Measurements from ENCODE around the gene TUBB3. TPM values are rescaled to one million over a fixed set of nuclear protein-coding genes. Genes with fewer than 3 reads are reported as not detected.
"Not testable (repeated sequence)": the region's sequence is repeated elsewhere in the genome, so short reads cannot be mapped to it uniquely, and the experiment has no call there.

Gene TUBB3
- total RNA-seq (ENCODE audit: low replicate concordance): 62.0 and 91.4 TPM in 2 replicates
- long read RNA-seq, transcript TUBB3-201 (4 exons, 1,769 nt): major isoform, 58 of 61 reads
- long read RNA-seq, partial matches to known transcripts: 0 of 61 reads
- long read RNA-seq, other reads (novel, unspliced or antisense): 1 of 61 reads

DNA sequence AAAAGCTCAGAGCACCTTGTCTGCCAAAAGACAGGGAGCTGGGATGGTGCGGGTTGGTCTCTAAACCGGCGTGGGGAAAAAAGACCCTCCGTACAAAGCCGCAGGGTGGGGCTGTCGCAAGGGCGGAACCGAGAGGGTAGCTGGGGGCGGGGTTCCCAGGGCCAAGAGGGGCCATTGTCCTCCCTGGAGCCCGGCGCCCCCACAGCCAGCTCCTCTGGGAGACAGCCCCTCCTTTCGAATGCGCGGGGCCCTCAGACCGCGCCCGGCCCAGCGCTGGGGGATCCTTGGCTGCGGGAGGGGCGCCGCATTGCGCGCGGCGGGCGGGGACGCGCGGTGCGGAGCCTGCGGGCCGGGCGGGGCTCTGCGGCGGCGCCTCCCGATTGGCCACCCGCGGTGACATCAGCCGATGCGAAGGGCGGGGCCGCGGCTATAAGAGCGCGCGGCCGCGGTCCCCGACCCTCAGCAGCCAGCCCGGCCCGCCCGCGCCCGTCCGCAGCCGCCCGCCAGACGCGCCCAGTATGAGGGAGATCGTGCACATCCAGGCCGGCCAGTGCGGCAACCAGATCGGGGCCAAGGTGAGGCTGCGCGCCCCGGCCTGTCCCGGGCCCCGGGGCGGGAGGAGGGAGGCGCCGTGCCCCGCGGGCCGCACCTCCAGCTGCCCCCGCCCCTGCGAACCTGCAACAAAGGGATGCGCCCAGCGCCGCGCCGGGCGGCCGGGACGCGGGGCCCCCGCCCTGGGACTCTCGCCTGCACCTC, at the start of gene TUBB3:
Gene TUBB3 (plus strand): TSS at position 459 of the 756 bp plus-strand sequence. CDS start 60 bp downstream, at position 519.
- TF ChIP-seq, protein P1, sequence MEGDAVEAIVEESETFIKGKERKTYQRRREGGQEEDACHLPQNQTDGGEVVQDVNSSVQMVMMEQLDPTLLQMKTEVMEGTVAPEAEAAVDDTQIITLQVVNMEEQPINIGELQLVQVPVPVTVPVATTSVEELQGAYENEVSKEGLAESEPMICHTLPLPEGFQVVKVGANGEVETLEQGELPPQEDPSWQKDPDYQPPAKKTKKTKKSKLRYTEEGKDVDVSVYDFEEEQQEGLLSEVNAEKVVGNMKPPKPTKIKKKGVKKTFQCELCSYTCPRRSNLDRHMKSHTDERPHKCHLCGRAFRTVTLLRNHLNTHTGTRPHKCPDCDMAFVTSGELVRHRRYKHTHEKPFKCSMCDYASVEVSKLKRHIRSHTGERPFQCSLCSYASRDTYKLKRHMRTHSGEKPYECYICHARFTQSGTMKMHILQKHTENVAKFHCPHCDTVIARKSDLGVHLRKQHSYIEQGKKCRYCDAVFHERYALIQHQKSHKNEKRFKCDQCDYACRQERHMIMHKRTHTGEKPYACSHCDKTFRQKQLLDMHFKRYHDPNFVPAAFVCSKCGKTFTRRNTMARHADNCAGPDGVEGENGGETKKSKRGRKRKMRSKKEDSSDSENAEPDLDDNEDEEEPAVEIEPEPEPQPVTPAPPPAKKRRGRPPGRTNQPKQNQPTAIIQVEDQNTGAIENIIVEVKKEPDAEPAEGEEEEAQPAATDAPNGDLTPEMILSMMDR (conservative IDR thresholded peaks at IDR 0.05): no peak
- H3K9me3 Mint-ChIP-seq: no peaks in the 10 kb centered on the region
- DNase-seq (ENCODE audit: extremely low spot score, unreplicated experiment): peak; percentile 84
- H3K4me1 Mint-ChIP-seq (ENCODE audit: unreplicated experiment): no peaks in the 10 kb centered on the region
- H3K27me3 Mint-ChIP-seq: peaks cover 25% of the 10 kb centered on the region
- H3K4me3 Mint-ChIP-seq: peak within 1 kb of the TSS; percentile 91
- peak within 1 kb of the TSS; percentile 87 for H3K27ac Mint-ChIP-seq
- no peaks in the 10 kb centered on the region for H3K36me3 Mint-ChIP-seq

DNA sequence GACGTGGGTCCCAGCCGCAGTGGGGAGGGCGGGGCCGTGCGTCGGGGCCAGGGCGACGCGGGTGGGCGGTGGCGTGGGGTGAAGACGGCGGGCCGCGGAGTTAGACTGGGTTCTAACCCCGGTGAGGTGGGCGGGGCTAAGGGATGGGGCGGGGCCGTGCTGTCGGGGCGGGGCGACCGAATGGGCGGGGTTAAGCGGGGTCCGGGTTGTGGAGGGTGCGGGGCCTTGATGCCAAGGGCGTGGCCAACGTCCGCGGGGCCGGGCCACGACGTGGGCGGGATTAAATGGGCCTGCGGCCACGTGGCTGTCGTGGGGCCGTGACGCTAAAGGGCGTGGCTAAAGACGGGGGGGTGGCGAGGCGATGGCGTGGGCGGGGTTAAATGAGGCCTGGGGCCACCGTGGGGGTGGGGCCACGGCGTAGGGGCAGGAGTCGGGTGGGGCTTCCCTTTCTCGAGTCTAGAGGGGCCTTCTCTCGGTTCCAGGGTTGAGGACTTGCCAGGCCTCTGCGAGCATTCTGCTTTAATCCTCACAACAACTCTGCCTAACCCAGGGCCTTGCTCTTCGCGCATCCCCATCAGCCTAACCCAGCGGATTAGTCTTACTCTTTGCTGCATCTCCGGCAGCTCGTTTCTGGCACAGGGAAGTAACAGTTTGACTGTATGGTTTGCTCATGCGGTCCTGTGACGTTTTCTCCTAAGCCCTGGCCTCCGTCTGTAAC, 49.0 kb upstream of the TUBB3 start:
- TF ChIP-seq, protein P1 (conservative IDR thresholded peaks at IDR 0.05): no peak
- Mint-ChIP-seq H3K9me3 (no peaks in the 10 kb centered on the region), H3K4me3 (peak overlapping the region; percentile 93), H3K36me3 (peaks cover 9% of the 10 kb centered on the region), H3K27me3 (no peaks in the 10 kb centered on the region), H3K4me1 (ENCODE audit: unreplicated experiment) (peaks cover 11% of the 10 kb centered on the region), H3K27ac (peak overlapping the region; percentile 93)
- peak; percentile 98 for DNase-seq (ENCODE audit: extremely low spot score, unreplicated experiment)

DNA sequence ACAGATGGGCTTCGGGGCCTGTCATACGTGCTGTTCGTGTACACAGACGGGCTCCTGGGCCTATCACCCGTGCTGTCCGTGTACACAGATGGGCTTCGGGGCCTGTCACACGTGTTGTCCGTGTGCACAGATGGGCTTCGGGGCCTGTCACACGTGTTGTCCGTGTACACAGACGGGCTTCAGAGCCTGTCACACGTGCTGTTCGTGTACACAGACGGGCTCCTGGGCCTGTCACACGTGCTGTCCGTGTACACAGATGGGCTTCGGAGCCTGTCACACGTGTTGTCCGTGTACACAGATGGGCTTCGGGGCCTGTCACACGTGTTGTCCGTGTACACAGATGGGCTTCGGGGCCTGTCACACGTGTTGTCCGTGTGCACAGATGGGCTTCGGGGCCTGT, 44.0 kb upstream of the TUBB3 start:
- not testable (repeated sequence) for DNase-seq (ENCODE audit: extremely low spot score, unreplicated experiment); H3K4me3 Mint-ChIP-seq; H3K27me3 Mint-ChIP-seq; H3K9me3 Mint-ChIP-seq; H3K27ac Mint-ChIP-seq
- Mint-ChIP-seq H3K36me3 (peaks cover 20% of the 10 kb centered on the region), H3K4me1 (ENCODE audit: unreplicated experiment) (peaks cover 14% of the 10 kb centered on the region)

DNA sequence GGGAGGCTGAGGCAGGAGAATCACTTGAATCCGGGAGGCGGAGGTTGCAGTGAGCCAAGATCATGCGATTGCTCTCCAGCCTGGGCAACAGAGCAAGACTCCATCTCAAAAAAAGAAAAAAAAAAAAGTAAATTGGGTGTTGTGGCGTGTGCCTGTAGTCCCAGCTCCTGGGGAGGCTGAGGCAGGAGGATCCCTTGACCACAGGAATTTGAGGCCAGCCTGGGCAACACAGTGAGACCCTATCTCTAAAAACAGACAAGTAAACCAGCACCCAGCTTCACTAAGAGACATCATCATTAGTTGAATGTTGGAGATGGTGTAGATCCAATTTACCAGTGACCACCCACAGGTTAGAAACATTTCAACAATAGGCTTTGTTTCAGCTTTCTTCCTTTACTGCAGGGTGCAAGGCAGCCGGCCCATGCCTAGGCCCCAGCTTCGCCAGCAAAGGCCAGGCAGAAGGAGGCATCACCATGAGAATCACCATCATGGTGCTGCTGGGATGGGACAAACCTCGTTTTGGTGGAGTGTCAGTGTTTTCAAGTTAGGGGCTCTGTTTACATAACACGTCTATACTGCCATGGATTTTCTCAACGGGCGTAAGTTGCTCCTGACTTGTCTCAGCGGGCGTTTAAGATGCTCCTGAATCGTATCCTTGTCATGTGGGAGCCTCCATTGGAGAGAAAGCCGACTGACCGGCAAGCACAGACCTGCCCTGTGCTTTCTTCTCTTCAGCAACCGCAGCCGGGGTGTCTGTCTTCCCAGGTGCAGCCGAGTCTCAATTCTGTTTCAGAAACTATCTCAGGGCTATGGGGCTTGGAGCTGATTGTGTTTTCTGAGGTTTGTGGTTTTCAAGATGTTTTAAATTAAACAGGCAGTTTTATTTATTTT, 42.4 kb upstream of the TUBB3 start:
- Mint-ChIP-seq H3K4me3 (no peak overlapping the region), H3K36me3 (peaks cover 22% of the 10 kb centered on the region), H3K4me1 (ENCODE audit: unreplicated experiment) (peaks cover 3% of the 10 kb centered on the region), H3K9me3 (no peaks in the 10 kb centered on the region), H3K27ac (peak overlapping the region; percentile 64), H3K27me3 (no peaks in the 10 kb centered on the region)
- DNase-seq (ENCODE audit: extremely low spot score, unreplicated experiment): no peak
- TF ChIP-seq, protein P1 (conservative IDR thresholded peaks at IDR 0.05): no peak

DNA sequence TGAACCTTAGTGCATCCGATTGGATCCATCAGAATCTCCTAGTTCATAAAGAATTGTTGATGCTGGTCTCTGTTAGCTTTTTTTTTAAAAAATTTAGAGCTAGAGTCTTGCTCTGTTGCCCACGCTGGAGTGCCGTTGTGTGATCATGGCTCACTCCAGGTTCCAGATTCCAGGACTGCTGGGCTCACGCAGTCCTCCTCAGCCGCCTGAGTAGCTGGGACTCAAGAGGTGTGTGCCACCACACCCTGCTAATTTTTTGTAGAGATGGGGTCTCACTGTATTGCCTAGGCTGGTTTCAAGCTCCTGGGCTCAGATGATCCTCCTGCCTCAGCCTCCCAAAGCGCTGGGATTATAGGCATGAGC, 41.8 kb upstream of the TUBB3 start:
- Mint-ChIP-seq H3K36me3 (peaks cover 22% of the 10 kb centered on the region), H3K4me1 (ENCODE audit: unreplicated experiment) (peaks cover 3% of the 10 kb centered on the region), H3K4me3 (no peak overlapping the region), H3K27me3 (no peaks in the 10 kb centered on the region), H3K9me3 (no peaks in the 10 kb centered on the region), H3K27ac (no peak overlapping the region)
- TF ChIP-seq, protein P1 (conservative IDR thresholded peaks at IDR 0.05): no peak
- no peak for DNase-seq (ENCODE audit: extremely low spot score, unreplicated experiment)
